B cell (primary cell): ENCODE results near the gene POU2F3. TPM values are rescaled to one million over a fixed set of nuclear protein-coding genes. Genes with fewer than 3 reads are reported as not detected.

Experiments used
- ATAC-seq: fragments of 200-7000 bp; cut with Tn5 transposase; one replicate; pipeline ENCODE4 v1.10.0; 2021; ENCODE audit warnings: low read depth, mild to moderate bottlenecking, moderate number of reproducible peaks, moderate library complexity
- CTCF ChIA-PET: fragments of 350-600 bp; sonication (Branson Sonifier 250); formaldehyde crosslinking; loops from one replicate; lab custom pipeline; 2021; ENCODE audit warnings: antibody characterized with exemption, inconsistent platforms; lab: Charles Lee
- POLR2A ChIA-PET: fragments of 350-600 bp; sonication (Branson Sonifier 250); formaldehyde crosslinking; loops from one replicate; lab custom pipeline; 2021; ENCODE audit warnings: antibody characterized with exemption; lab: Charles Lee
- DNase-seq: peaks from one replicate; pipeline ENCODE4 v3.0.0; 2013
- H2AFZ ChIP-seq: 2 replicates; pipeline ENCODE4 v1.6.1; 2012; ENCODE audit warnings: mild to moderate bottlenecking, low read depth, low read length; ENCODE audit not compliant: insufficient read depth, poor library complexity, severe bottlenecking
- H3K27ac ChIP-seq, 2 donors: 1 replicate in 1 of 2; 2 replicates in 1 of 2; pipeline ENCODE4 v1.5.1; 2012 to 2013; ENCODE audit warnings: low read length in 2 of 2, mild to moderate bottlenecking in 2 of 2, moderate library complexity in 1 of 2
- H3K27me3 ChIP-seq, 4 experiments: fragments of 200-600 bp in 1 of 4; sonication (generic) in 1 of 4; replicated peaks in 1 of 4; 1 replicate in 2 of 4; 2 replicates in 2 of 4; pipeline versions ENCODE4 v1.6.1 to v1.7.0; 2013 to 2016; ENCODE audit warnings: low read length in 3 of 4, mild to moderate bottlenecking in 2 of 4, mixed read lengths in 1 of 4, moderate library complexity in 1 of 4; ENCODE audit not compliant: insufficient read depth in 4 of 4, control insufficient read depth in 3 of 4; ENCODE audit errors: control extremely low read depth in 1 of 4
- H3K36me3 ChIP-seq, 2 experiments: replicated peaks in 1 of 2; 1 replicate in 1 of 2; 2 replicates in 1 of 2; pipeline versions ENCODE4 v1.6.1 to v1.7.1; 2013; ENCODE audit warnings: low read length in 1 of 2; ENCODE audit not compliant: insufficient read depth in 2 of 2, control insufficient read depth in 1 of 2; ENCODE audit errors: control extremely low read depth in 1 of 2, extremely low read depth in 1 of 2
- H3K4me1 ChIP-seq, 2 donors: fragments of 200-600 bp in 1 of 2; sonication (generic) in 1 of 2; 1 replicate in 1 of 2; 2 replicates in 1 of 2; pipeline versions ENCODE4 v1.5.1 to v1.6.1; 2013 to 2017; ENCODE audit warnings: low read length in 2 of 2; ENCODE audit not compliant: control insufficient read depth in 2 of 2, insufficient read depth in 2 of 2
- H3K4me2 ChIP-seq: replicated peaks from 2 replicates; pipeline ENCODE3; 2012; ENCODE audit warnings: mild to moderate bottlenecking, low read depth, low read length; ENCODE audit not compliant: poor library complexity, severe bottlenecking
- H3K4me3 ChIP-seq, 5 experiments: fragments of 200-600 bp in 1 of 5; sonication (generic) in 1 of 5; 1 replicate in 3 of 5; 2 replicates in 2 of 5; pipeline versions ENCODE4 v1.5.1 to v1.7.0; 2011 to 2016; ENCODE audit warnings: low read length in 4 of 5, mild to moderate bottlenecking in 4 of 5, low read depth in 2 of 5, control low read depth in 1 of 5, moderate library complexity in 1 of 5; ENCODE audit not compliant: insufficient read depth in 1 of 5; ENCODE audit errors: control extremely low read depth in 1 of 5, extremely low read depth in 1 of 5
- H3K79me2 ChIP-seq: fragments of 200-600 bp; sonication (generic); one replicate; pipeline ENCODE4 v1.6.0; 2016; ENCODE audit warnings: low read length; ENCODE audit not compliant: control insufficient read depth, insufficient read depth
- H3K9ac ChIP-seq: fragments of 200-600 bp; sonication (generic); 2 replicates; pipeline ENCODE4 v1.6.1; 2017; ENCODE audit warnings: mild to moderate bottlenecking, low read length, moderate library complexity
- H3K9me3 ChIP-seq, 3 donors: one replicate each; pipeline versions ENCODE4 v1.6.1 to v1.7.1; 2013; ENCODE audit warnings: low read length in 2 of 3; ENCODE audit not compliant: control insufficient read depth in 2 of 3, insufficient read depth in 1 of 3; ENCODE audit errors: control extremely low read depth in 1 of 3
- H4K20me1 ChIP-seq: 2 replicates; pipeline ENCODE4 v1.6.0; 2012; ENCODE audit warnings: mild to moderate bottlenecking, low read length; ENCODE audit not compliant: insufficient read depth, control insufficient read depth, poor library complexity, severe bottlenecking
- H3K27ac Mint-ChIP-seq: one replicate; pipeline ENCODE4 v1.8.0; 2021; ENCODE audit warnings: mixed read lengths
- H3K27me3 Mint-ChIP-seq: one replicate; pipeline ENCODE4 v1.8.0; 2021; ENCODE audit warnings: mixed read lengths
- H3K4me1 Mint-ChIP-seq: one replicate; pipeline ENCODE4 v1.8.0; 2021; ENCODE audit warnings: mixed read lengths
- H3K4me3 Mint-ChIP-seq: one replicate; pipeline ENCODE4 v1.8.0; 2021; ENCODE audit warnings: mixed read lengths
- H3K9me3 Mint-ChIP-seq: one replicate; pipeline ENCODE4 v1.8.0; 2022; ENCODE audit warnings: mixed read lengths; ENCODE audit not compliant: insufficient read depth
- CTCF ChIP-seq: fragments of 200-600 bp; IDR thresholded peaks from one replicate; pipeline ENCODE4 v1.8.0; 2022; ENCODE audit warnings: antibody characterized with exemption, mild to moderate bottlenecking
- EZH2 ChIP-seq: IDR thresholded peaks from 2 replicates; pipeline ENCODE4 v1.6.1; 2012; ENCODE audit warnings: borderline replicate concordance, low read depth, mild to moderate bottlenecking, moderate library complexity, low read length; ENCODE audit not compliant: insufficient read depth, poor library complexity, severe bottlenecking
- WGBS: methylation state at CpG from one replicate; pipeline ENCODE4 v1.1.5; 2013; ENCODE audit warnings: missing lambda C conversion rate; ENCODE audit not compliant: insufficient coverage; 5-methylcytosine and 5-hydroxymethylcytosine counted together
- intact Hi-C: fragments of 100-400 bp; cut with micrococcal nuclease; formaldehyde crosslinking; loops from one replicate; pipeline ENCODE4 v1.10.0; 2022
- polyA plus RNA-seq: library from polyadenylated mRNA; depleted of rRNA; stranded (reverse); fragments of >200 nt; gene quantifications from 2 replicates; pipeline ENCODE4 v1.2.3, GENCODE V29; 2012
- total RNA-seq, 2 donors: library from RNA; stranded (reverse); fragments of 120-200 nt in 1 of 2; gene quantifications; 1 replicate in 1 of 2; 2 replicates in 1 of 2; pipeline versions ENCODE4 v1.2.3 to v1.2.4, GENCODE V29; 2013 to 2022

POU2F3 gene
- total and polyA plus RNA-seq, 2 donors (not counting 1 experiment from before 2014, with no cell fraction given), result not detected

GRCh38 chr11:120268686-120269085 is 28.7 kb downstream of the POU2F3 start:
- Histone ChIP-seq H3K4me1 (no peaks in the 10 kb centered on the region), H3K4me3 (no peak overlapping the region), H3K4me2 (no peak overlapping the region), H3K9me3 (no peaks in the 10 kb centered on the region), H2AFZ (no peak overlapping the region), H3K36me3 (no peaks in the 10 kb centered on the region), H4K20me1 (no peaks in the 10 kb centered on the region), H3K27ac (no peak overlapping the region), H3K9ac (no peak overlapping the region), H3K27me3 (peaks cover 0 to 22% (median 3%) of the 10 kb centered on the region in 4 experiments), H3K79me2 (no peaks in the 10 kb centered on the region)
- DNase-seq (no peak), ATAC-seq (no peak)
- intact Hi-C loops, result no loop called here
- ChIA-PET CTCF (no interaction called here), POLR2A (no interaction called here)
- Mint-ChIP-seq H3K4me1 (no peaks in the 10 kb centered on the region), H3K27me3 (peaks cover 46% of the 10 kb centered on the region), H3K4me3 (no peak overlapping the region), H3K27ac (no peak overlapping the region), H3K9me3 (no peaks in the 10 kb centered on the region)
- TF ChIP-seq EZH2, result no peak
- no peak for TF ChIP-seq CTCF
- 72% methylated on average over 5 of the region's 5 CpGs for WGBS

GRCh38 chr11:120270386-120270785 is 30.4 kb downstream of the POU2F3 start:
- DNase-seq (no peak), ATAC-seq (no peak)
- H3K4me1 Mint-ChIP-seq, result no peaks in the 10 kb centered on the region
- Histone ChIP-seq H2AFZ (no peak overlapping the region), H3K27me3 (peaks cover 0 to 18% (median 3%) of the 10 kb centered on the region in 4 experiments), H3K9ac (no peak overlapping the region), H3K79me2 (no peaks in the 10 kb centered on the region), H3K36me3 (no peaks in the 10 kb centered on the region), H4K20me1 (no peaks in the 10 kb centered on the region), H3K27ac (no peak overlapping the region), H3K4me2 (no peak overlapping the region), H3K4me3 (no peak overlapping the region), H3K9me3 (no peaks in the 10 kb centered on the region), H3K4me1 (no peaks in the 10 kb centered on the region)
- POLR2A ChIA-PET, result no interaction called here
- H3K4me3 Mint-ChIP-seq, result no peak overlapping the region
- TF ChIP-seq EZH2, result no peak
- H3K27ac Mint-ChIP-seq, result no peak overlapping the region
- H3K9me3 Mint-ChIP-seq, result no peaks in the 10 kb centered on the region
- CTCF ChIA-PET, result no interaction called here
- intact Hi-C loops, result no loop called here
- H3K27me3 Mint-ChIP-seq, result peaks cover 51% of the 10 kb centered on the region
- WGBS, result 88% methylated on average over 1 of the region's 1 CpG
